IgD-negative memory B cell (primary cell): ENCODE results near the gene RRAGB. TPM values are rescaled to one million over a fixed set of nuclear protein-coding genes. Genes with fewer than 3 reads are reported as not detected.

Experiments
- H3K27ac Mint-ChIP-seq, 3 donors: one replicate each; pipeline ENCODE4 v1.8.0; 2020 to 2022; ENCODE audit warnings: mild to moderate bottlenecking in 3 of 3, mixed read lengths in 3 of 3, moderate library complexity in 1 of 3
- H3K27me3 Mint-ChIP-seq: one replicate; pipeline ENCODE4 v1.8.0; 2021; ENCODE audit warnings: mixed read lengths
- H3K36me3 Mint-ChIP-seq: one replicate; pipeline ENCODE4 v1.8.0; 2020; ENCODE audit warnings: mild to moderate bottlenecking, mixed read lengths
- H3K4me1 Mint-ChIP-seq, 3 donors: one replicate each; pipeline ENCODE4 v1.8.0; 2020 to 2022; ENCODE audit warnings: mixed read lengths in 3 of 3, mild to moderate bottlenecking in 1 of 3
- H3K4me3 Mint-ChIP-seq, 4 donors: one replicate each; pipeline ENCODE4 v1.8.0; 2020 to 2022; ENCODE audit warnings: mild to moderate bottlenecking in 4 of 4, mixed read lengths in 4 of 4, moderate library complexity in 3 of 4
- H3K9me3 Mint-ChIP-seq, 3 donors: one replicate each; pipeline ENCODE4 v1.8.0; 2020 to 2021; ENCODE audit warnings: mixed read lengths in 3 of 3, mild to moderate bottlenecking in 1 of 3
- polyA plus RNA-seq: library from polyadenylated mRNA; unstranded; fragments of 300-500 nt; fragmentation: Illumina TruSeq; gene quantifications from one replicate; pipeline ENCODE4 v1.2.3, GENCODE V29; 2021

The RRAGB gene
- polyA plus RNA-seq, 1 donor from 2014 or later, result 16.0 TPM

DNA sequence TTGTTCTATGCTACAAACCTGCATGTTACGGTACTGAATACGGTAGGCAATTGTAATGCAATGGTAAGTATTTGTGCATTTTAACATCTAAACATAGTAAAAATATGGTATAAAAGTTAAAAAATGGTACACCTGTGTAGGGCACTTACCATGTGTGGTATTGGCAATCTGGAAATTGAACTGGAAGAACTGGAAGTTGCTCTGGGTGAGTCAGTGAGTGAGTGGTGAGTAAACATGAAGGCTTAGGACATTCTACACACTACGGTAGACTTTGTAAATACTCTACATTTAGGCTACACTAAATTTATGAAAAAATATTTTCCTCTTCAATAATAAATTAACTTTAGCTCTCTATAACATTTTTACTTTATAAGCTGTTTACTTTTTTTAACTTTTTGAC, 78.9 kb downstream of the RRAGB start:
- H3K4me1 Mint-ChIP-seq, result peaks cover 3 to 7% (median 5%) of the 10 kb centered on the region in 3 donors
- H3K36me3 Mint-ChIP-seq, result peaks cover 3% of the 10 kb centered on the region
- H3K9me3 Mint-ChIP-seq, result no peaks in the 10 kb centered on the region
- H3K27me3 Mint-ChIP-seq, result no peaks in the 10 kb centered on the region
- no peak overlapping the region for H3K4me3 Mint-ChIP-seq
- H3K27ac Mint-ChIP-seq, result no peak overlapping the region

DNA sequence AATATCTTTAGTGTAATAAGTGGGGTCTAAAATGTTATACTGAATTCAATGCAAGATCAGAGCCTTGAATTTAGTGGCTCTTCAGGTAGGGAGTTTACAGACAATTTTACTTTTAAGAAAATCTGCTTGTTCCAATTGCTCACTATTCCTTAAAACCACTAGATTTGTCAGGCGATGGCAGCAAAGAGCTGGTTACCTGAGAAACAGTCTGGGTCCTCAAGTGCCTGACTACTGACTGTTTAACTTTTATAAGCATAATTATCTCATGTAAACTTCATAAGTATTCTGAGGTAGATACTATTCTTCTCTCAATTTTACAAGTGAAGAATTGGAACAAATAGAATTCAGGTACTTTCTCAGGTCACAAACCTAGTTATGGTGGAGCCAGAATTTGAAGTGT, 84.3 kb downstream of the RRAGB start:
- H3K4me1 Mint-ChIP-seq, result peaks cover 1 to 5% (median 3%) of the 10 kb centered on the region in 3 donors
- no peak overlapping the region for H3K27ac Mint-ChIP-seq
- H3K36me3 Mint-ChIP-seq, result no peaks in the 10 kb centered on the region
- no peaks in the 10 kb centered on the region for H3K27me3 Mint-ChIP-seq
- H3K4me3 Mint-ChIP-seq, result no peak overlapping the region
- H3K9me3 Mint-ChIP-seq, result no peaks in the 10 kb centered on the region

Other genes with a start within 250 kb of the RRAGB start
- 0.45 TPM for gene USP51, start 227.9 kb upstream of the RRAGB start, polyA plus RNA-seq
- gene FOXR2, start 94.3 kb upstream of the RRAGB start, polyA plus RNA-seq, result not detected